K562 (cell line): Measurements from ENCODE around the gene TPK1. TPM values are rescaled to one million over a fixed set of nuclear protein-coding genes. Genes with fewer than 3 reads are reported as not detected.

Experiments used
- CBX3 ChIP-seq, 2 experiments: IDR thresholded peaks; 1 replicate in 1 of 2; 2 replicates in 1 of 2; pipeline ENCODE4 v1.6.1; 2012; ENCODE audit warnings: inconsistent platforms in 2 of 2, low read length in 2 of 2, borderline replicate concordance in 1 of 2, control low read depth in 1 of 2
- CHD7 ChIP-seq: fragments of 200-600 bp; sonication (generic); IDR thresholded peaks from one replicate; pipeline ENCODE4 v1.6.1; 2012; ENCODE audit warnings: mild to moderate bottlenecking, low read depth, low read length, inconsistent platforms
- CTCF ChIP-seq, 3 experiments: IDR thresholded peaks in 2 of 3; conservative IDR thresholded peaks in 1 of 3; 2 replicates each; pipeline ENCODE4 v1.5.1; 2011 to 2012; ENCODE audit warnings: low read length in 3 of 3, mild to moderate bottlenecking in 3 of 3, control low read depth in 2 of 3, improper control_type of control experiment in 1 of 3, inconsistent platforms in 1 of 3, low read depth in 1 of 3, mixed read lengths in 1 of 3, moderate library complexity in 1 of 3; ENCODE audit not compliant: insufficient read depth in 2 of 3
- HDAC1 ChIP-seq, 2 experiments: fragments of 450-650 bp; IDR thresholded peaks; 2 replicates each; pipeline ENCODE4 v1.6.1; 2016 to 2017; ENCODE audit warnings: inconsistent platforms in 1 of 2, mild to moderate bottlenecking in 1 of 2, moderate library complexity in 1 of 2
- PHF20 ChIP-seq: fragments of 450-650 bp; IDR thresholded peaks from 2 replicates; pipeline ENCODE4 v1.6.1; 2018; ENCODE audit not compliant: partially characterized antibody
- RBM34 ChIP-seq: fragments of 200-400 bp; formaldehyde crosslinking; IDR thresholded peaks from 2 replicates; pipeline ENCODE4 v1.6.1; 2018; ENCODE audit warnings: low read length, borderline replicate concordance; ENCODE audit not compliant: insufficient read depth
- YBX1 ChIP-seq: fragments of 450-650 bp; IDR thresholded peaks from 2 replicates; pipeline ENCODE4 v1.7.1; 2016; ENCODE audit warnings: mild to moderate bottlenecking
- ZNF3 ChIP-seq: fragments of 250-450 bp; sonication (Bioruptor Pico); IDR thresholded peaks from 2 replicates; pipeline ENCODE4 v1.5.0; 2021; ENCODE audit warnings: mild to moderate bottlenecking, moderate library complexity
- ZNF354B ChIP-seq: fragments of 250-450 bp; sonication (Bioruptor Pico); IDR thresholded peaks from 2 replicates; pipeline ENCODE4 v1.4.0; 2020
- polyA plus RNA-seq, 8 experiments: library from polyadenylated mRNA; depleted of rRNA in 4 of 8; stranded (reverse) in 5 of 8; unstranded in 3 of 8; fragments of >200 nt; fragmentation: Nextera tagmentation in 2 of 8; fragmentation: Illumina TruSeq in 1 of 8; extraction: Ambion mirVana in 2 of 8; extraction: Trizol in 1 of 8; gene quantifications; 2 replicates each; pipeline versions ENCODE4 v1.2.1 to v1.2.3, GENCODE V29; 2011 to 2014; ENCODE audit warnings: inconsistent platforms in 1 of 8, missing spikeins in 1 of 8
- total RNA-seq, 7 experiments: library from RNA; depleted of rRNA in 6 of 7; stranded (reverse); fragments of >200 nt in 6 of 7; fragmentation: Illumina TruSeq in 2 of 7; extraction: Trizol in 2 of 7; gene quantifications; 2 replicates each; pipeline versions ENCODE4 v1.2.1 to v1.2.3, GENCODE V29; 2011 to 2021; ENCODE audit warnings: low replicate concordance in 1 of 7
- TF ChIP-seq, protein P1 (sequence below): IDR thresholded peaks from 2 replicates; pipeline ENCODE4 v1.6.1; 2011; ENCODE audit not compliant: insufficient read length; ENCODE audit errors: extremely low read depth
- TF ChIP-seq, protein P2 (sequence below): fragments of 450-650 bp; IDR thresholded peaks from one replicate; pipeline ENCODE4 v1.6.1; 2018; ENCODE audit warnings: mild to moderate bottlenecking, moderate library complexity; ENCODE audit not compliant: partially characterized antibody

Gene TPK1
- total and polyA plus RNA-seq, 9 of the 15 experiments (the other 6 are each of a cell fraction or from before 2014, with no cell fraction given) = 5.1 to 16.2 (median 9.2) TPM

DNA sequence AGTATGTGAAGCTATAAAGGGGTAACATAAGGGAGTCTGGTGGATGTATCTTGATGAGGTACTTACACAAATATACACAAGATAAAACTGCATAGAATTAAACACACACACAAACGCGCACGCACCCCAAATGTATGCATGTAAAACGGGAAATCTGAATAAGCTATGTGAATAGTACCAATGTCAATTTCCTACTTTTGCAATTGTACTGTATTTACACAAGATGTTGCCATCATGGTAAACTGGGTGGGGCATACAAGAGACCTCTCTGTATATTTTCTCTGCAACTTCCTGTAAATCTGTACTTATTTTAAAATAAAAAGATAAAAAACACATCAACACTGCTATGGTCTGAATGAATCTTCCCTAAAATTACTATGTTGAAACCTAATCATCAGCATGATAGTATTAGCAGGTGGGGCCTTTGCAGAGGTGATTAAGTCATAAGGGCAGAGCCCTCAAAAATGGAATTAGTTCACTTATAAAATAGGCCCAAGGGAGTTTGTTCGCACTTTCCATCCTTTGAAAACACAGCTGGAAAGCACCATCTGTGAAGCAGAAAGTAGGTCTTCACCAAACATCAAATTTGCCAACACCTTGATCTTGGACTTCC, 30.1 kb downstream of the TPK1 start (continued):
- no peak for TF ChIP-seq CHD7
- TF ChIP-seq ZNF3 = no peak
- no peak for TF ChIP-seq CBX3 (IDR thresholded peaks at IDR 0.05; ENCODE audit: borderline replicate concordance in 1 of 2, low read length in 2 of 2)
- TF ChIP-seq PHF20 = no peak
- TF ChIP-seq CTCF (IDR thresholded peaks at IDR 0.05 in 2 of 3, conservative IDR thresholded peaks at IDR 0.05 in 1 of 3; ENCODE audit: insufficient read depth in 2 of 3, low read depth in 1 of 3, low read length in 3 of 3) = no peak
- TF ChIP-seq, protein P1, sequence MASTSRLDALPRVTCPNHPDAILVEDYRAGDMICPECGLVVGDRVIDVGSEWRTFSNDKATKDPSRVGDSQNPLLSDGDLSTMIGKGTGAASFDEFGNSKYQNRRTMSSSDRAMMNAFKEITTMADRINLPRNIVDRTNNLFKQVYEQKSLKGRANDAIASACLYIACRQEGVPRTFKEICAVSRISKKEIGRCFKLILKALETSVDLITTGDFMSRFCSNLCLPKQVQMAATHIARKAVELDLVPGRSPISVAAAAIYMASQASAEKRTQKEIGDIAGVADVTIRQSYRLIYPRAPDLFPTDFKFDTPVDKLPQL = no peak
- TF ChIP-seq HDAC1 (IDR thresholded peaks at IDR 0.05) = no peak
- TF ChIP-seq, protein P2, sequence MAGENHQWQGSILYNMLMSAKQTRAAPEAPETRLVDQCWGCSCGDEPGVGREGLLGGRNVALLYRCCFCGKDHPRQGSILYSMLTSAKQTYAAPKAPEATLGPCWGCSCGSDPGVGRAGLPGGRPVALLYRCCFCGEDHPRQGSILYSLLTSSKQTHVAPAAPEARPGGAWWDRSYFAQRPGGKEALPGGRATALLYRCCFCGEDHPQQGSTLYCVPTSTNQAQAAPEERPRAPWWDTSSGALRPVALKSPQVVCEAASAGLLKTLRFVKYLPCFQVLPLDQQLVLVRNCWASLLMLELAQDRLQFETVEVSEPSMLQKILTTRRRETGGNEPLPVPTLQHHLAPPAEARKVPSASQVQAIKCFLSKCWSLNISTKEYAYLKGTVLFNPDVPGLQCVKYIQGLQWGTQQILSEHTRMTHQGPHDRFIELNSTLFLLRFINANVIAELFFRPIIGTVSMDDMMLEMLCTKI = no peak
- TF ChIP-seq ZNF354B (CRISPR knock-in tag) = no peak
- no peak for TF ChIP-seq YBX1
- TF ChIP-seq RBM34 = no peak
